GM12892 (cell line): ENCODE data around the gene BTBD7.

Experiments used
- POLR2A ChIP-seq: IDR thresholded peaks from 2 replicates; pipeline ENCODE4 v1.6.1; 2011; ENCODE audit warnings: low read depth, low read length, control low read depth
- POLR2AphosphoS5 ChIP-seq: IDR thresholded peaks from 2 replicates; pipeline ENCODE4 v1.6.1; 2011; ENCODE audit warnings: low read depth, low read length, control low read depth
- TAF1 ChIP-seq: IDR thresholded peaks from 2 replicates; pipeline ENCODE4 v1.6.1; 2011; ENCODE audit warnings: low read depth, mild to moderate bottlenecking, control low read depth, low read length, borderline replicate concordance

GRCh38 chr14:93375673-93376156 is 42.9 kb upstream of the BTBD7 start:
- TF ChIP-seq POLR2A (no peak), TAF1 (no peak), POLR2AphosphoS5 (no peak)
